Activated CD8-positive, alpha-beta memory T cell treated with anti-CD3 and anti-CD28 coated beads, Interleukin-2, amount 50 U/mL, for 24 hours (primary cell): Measurements from ENCODE around the gene S100Z.
A peak's percentile ranks its signal among the peaks of the same experiment; 100 is the strongest.
"Not testable (repeated sequence)": the region's sequence is repeated elsewhere in the genome, so short reads cannot be mapped to it uniquely, and the experiment has no call there.

Experiments
- DNase-seq: peaks from one replicate; pipeline ENCODE4 v3.0.0-alpha.2; 2020; ENCODE audit errors: extremely low read depth

S100Z gene

DNA sequence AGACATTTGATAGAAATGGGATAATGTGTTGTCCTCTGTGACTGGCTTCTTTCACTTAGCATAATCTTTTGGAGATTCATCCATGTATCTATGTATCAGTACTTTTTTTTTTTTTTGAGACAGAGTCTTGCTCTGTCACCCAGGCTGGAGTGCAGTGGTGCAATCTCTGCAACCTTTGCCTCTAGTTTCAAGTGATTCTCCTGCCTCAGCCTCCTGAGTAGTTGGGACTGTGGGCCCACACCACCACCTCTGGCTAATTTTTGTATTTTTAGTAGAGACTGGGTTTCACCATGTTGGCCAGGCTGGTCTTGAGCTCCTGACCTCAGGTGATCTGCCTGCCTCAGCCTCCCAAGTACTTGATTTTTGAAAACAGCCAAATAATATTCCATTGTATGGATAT, 23.4 kb upstream of the S100Z start:
- not testable (repeated sequence) for DNase-seq

GRCh38 chr5:76831110-76831452, 18.7 kb upstream of the S100Z start:
- DNase-seq = no peak

DNA sequence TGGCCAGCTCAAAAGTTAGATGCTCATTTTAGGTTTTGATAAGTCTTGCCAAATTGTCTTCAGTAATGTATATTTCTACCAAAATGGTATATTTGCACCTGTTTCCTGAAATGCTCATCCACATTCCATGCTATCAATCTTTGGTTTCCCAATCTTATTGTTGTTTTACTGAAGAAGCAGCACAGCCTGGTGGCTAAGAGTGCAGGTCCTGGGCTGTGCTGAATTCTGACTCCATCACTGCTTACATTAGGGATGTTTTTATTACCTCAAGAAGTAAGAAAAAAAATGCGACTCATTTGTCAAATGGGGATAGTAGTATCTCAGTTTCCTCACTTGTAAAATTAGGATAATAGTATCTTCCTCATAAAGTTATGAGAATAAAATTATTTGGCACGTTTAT, 13.6 kb upstream of the S100Z start:
- no peak for DNase-seq

GRCh38 chr5:76836585-76836984, 13.2 kb upstream of the S100Z start:
- no peak for DNase-seq

GRCh38 chr5:76838481-76839261, 11.1 kb upstream of the S100Z start:
- DNase-seq = no peak

DNA sequence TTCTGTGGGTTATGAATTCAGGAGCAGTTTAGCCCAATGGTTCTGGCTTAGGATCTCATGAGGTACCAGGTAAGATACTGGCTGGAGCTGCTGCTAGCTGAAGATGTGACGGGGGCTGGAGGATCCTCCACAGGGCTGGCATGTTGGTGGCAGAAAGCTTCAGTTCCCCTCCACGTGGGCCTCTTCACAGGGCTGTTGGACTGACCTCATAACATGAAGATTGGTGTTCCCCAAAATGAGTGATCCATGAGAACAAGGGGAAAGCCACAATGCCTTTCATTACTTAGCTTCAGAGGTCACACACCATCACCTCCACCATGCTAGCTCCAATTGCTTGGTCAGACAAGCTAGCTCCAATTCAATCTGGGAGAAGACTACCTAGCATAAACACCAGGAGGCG, 8.5 kb upstream of the S100Z start:
- DNase-seq = no peak

DNA sequence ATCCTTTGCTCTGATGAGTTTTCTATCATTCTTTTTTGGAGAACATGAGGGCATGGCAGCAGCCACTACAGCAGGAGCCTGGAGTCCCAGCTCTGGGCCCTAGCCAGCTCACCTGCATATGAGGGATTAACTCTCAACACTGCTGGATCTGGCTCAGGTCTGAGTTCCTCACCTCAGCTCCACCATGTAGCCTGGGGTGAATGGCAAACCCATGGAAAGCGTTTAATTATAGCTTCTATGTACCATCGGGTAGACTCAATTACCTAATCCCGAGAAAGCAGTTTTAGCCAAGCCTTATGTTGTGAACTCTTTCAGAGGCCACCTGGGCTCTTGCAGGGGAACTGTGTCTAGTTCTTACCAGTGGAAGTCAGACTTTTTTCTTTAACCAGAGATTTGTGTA, 3.9 kb upstream of the S100Z start:
- no peak for DNase-seq

- DNase-seq = no peak
Observed at GRCh38 chr5:76850543-76851145, 830 bp downstream of the S100Z start.

DNA sequence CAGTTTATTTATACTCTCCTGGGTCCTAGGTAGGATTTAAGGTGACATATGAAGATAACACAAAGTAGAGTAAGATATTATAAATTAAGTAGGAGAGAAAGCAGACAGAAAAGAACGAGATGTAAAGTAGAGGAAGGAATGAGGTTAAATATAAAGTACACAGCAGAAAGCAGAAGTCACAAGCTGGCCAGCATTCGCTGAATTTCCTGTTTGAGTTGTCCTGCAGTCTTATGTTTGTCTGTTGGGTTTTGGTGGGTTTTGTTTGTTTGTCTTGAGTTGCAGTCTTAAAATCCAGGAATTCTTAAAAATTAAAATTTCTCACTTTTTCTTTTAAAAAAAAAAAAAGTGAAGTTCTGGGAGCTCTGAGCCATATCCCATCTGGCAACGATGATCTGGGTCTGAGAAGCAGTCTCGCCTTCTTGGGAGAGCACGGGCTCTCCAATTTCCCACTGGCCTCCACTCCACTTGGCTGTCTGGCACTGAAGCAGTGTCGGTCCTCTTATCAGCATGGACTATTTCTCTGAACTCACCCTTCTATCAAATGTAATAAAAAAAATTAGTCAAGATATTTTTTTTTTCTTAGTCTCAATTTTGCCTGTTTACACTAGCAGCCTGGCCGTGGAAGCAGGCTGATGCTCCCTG, 2.0 kb downstream of the S100Z start:
- no peak for DNase-seq

DNA sequence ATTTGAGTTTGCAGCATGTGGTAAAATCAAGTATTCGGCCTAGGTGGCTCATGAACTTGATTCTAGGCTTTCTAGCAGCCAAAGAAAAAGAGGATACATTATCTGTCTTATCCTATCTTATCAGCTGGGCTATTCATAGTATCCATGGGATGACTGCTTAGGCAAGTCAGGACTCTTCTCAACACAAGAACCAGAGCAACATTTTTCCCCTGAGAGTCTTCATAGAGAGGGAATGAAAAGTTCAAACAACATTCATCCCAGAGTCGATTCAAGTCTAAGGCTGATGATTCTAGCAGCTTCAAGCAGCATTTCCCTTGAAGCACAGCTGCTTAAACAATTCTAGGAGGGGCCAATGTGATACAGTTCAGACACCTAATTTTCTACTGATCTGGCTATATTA, 3.0 kb downstream of the S100Z start:
- no peak for DNase-seq

GRCh38 chr5:76853741-76854140, 3.9 kb downstream of the S100Z start:
- DNase-seq = not testable (repeated sequence)

DNA sequence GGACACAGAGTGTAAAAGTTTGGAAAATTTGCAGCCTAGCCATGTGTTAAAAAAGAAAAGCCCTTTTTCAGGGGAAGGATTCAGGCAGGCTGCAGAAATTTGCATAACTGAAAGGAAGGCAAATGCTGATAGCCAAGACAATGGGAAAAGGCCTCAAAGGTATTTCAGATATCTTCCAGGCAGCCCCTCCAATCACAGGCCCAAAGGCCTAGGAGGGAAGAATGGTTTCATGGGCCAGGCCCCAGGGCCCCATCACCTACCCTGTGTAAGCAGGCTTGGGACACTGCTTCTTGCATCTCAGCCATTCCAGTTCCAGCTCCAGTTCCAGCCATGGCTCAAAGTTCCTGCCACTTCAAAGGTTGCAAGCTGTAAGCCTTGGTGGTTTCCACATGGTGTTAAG, 4.8 kb downstream of the S100Z start:
- no peak for DNase-seq

DNA sequence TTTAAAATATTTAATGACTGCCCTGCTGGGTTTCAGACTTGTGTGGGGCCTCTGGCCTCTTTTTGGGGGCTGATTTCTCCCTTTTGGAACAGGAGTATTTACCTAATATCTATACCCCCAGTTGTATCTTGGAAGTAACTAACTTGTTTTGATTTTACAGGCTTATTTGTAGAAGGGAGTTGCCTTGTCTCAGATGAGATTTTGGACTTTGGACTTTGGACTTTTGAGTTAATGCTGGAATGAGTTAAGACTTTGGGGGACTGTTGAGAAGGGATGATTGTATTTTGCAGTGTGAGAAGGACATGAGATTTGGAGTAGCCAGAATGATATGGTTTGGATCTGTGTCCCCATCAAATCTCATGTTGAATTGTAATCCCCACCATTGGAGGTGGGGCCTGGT, 5.7 kb downstream of the S100Z start:
- not testable (repeated sequence) for DNase-seq

GRCh38 chr5:76855961-76856360, 6.1 kb downstream of the S100Z start:
- peak; percentile 2 for DNase-seq

GRCh38 chr5:76856800-76857199, 7.0 kb downstream of the S100Z start:
- not testable (repeated sequence) for DNase-seq

DNA sequence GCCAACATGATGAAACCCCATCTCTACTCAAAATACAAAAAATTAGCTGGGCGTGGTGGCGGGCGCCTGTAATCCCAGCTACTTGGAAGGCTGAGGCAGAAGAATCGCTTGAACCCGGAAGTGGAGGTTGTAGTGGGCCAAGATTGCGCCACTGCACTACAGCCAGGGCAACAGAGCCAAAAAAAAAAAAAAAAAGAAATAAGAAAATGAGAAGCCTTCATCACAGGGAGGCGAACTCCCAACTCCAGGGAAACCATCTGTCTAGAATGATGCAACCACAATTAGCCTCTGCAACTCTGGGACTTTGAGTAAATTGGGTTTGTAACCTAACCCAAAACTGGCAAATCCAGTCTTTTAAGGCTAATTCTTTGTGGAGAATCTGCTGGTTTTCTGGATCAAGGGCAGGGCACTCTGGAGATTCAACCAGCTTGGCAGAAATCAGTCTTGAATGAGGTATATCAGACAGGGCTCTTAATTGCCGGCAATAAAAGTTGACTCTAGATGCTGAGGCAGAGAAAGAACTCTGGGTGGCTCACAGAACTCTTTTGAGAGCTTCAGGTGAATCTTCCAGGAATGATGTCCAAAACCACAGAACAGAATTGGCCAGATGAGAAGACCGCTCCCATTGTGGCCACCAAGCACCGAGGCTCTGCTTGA, 9.9 kb downstream of the S100Z start:
- no peak for DNase-seq

- DNase-seq = no peak
Observed at GRCh38 chr5:76861612-76862011, 11.8 kb downstream of the S100Z start.

DNA sequence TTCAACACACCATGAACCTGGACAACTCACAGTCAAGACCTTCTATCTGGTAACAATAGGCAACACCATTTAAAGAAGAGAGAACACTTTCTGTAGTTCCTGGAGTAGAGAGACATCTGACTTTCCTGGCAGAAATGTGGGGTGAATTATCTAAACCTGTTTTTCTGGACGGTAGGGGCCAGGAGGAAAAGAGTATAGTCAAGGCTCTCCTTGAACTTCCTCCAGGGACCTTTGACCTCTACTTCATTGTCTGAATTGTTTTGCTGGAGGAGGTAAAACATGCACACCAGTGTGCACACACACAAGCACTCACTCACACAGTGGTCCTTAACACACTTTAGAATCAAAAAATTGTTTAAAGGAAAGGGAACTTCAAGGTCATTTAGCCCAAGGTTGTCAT, 13.2 kb downstream of the S100Z start:
- no peak for DNase-seq

DNA sequence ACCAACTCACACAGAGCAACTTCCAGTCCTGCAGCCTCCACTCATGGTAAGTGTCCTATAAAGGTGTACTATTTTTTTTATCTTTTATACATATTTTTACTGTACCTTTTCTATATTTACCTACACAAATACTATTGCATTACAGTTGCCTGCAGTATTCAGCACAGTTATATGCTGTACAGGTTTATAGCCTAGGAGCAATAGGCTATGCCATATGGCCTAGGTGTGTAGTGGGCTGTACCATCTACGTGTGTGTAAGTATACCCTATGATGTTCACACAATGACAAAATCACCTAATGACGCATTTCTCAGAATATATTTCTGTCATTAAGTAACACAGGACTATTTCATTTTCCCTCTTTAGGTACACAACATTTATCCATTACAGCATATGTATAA, 16.7 kb downstream of the S100Z start:
- no peak for DNase-seq

DNA sequence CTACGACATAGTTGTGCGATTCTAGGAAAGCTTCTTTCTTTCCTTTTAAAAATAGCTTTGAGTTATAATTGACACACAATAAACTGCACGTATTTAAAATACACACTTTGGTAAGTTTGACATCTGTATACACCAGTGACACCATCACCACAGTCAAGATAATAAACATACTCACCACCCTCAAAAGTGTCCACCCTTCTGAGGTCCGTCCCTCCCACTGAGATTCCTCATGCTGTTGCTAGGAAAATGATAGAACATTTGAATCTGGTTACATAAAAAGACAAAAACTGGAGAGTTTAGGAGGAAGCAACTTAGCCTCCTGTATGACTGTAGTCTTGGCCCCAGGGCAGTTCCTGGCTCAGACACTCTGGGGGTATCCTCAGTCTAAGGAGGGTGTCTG, 17.2 kb downstream of the S100Z start:
- DNase-seq = no peak

GRCh38 chr5:76867827-76868693, 18.2 kb downstream of the S100Z start:
- DNase-seq = peak; percentile 13

DNA sequence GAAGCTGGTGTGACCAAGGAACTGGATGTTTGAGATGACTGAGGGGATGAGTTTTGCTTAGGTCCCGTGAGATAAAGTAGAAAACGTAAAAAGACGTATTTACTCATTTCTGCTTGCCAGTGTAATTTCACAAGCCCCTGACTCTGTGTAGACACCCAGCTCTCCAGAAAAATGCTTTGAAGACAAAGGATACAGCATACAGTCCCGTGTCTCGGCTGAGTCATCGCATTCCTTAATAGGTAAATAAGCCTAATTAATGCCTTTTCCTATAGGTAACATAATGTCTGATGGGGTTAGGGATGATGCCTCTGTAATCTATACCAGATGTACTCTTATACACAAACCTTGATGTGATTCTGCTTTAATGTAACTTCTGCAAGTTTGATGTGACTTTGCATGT, 20.2 kb downstream of the S100Z start:
- no peak for DNase-seq
